H1 (cell line): Measurements from ENCODE around the gene ADK. TPM values are rescaled to one million over a fixed set of nuclear protein-coding genes. Genes with fewer than 3 reads are reported as not detected.

Experiments
- CTCF ChIA-PET: fragments of 300-600 bp; sonication (Branson Sonifier 250); formaldehyde crosslinking; loops from one replicate; lab custom pipeline; 2021; ENCODE audit not compliant: partially characterized antibody; lab: Charles Lee
- POLR2A ChIA-PET: fragments of 300-600 bp; sonication (Branson Sonifier 250); formaldehyde crosslinking; loops from one replicate; lab custom pipeline; 2021; ENCODE audit warnings: inconsistent platforms; ENCODE audit not compliant: partially characterized antibody; lab: Charles Lee
- DNase-seq, 2 experiments: peaks; one replicate each; pipeline versions ENCODE4 v3.0.0 to v3.0.0-alpha.2; 2010 to 2022; ENCODE audit warnings: low spot score in 2 of 2, low read depth in 1 of 2, mixed read lengths in 1 of 2
- FAIRE-seq: peaks from 2 replicates; lab custom pipeline; 2011; peaks lifted over from hg19 to GRCh38; lab: Jason Lieb, UNC
- H2AFZ ChIP-seq: 2 replicates; pipeline ENCODE4 v1.8.1; 2012; ENCODE audit warnings: low read length, inconsistent platforms
- H2AK5ac ChIP-seq: 2 replicates; pipeline ENCODE4 v1.6.1; 2013; ENCODE audit warnings: low read depth, low read length
- H2BK120ac ChIP-seq: replicated peaks from 2 replicates; pipeline ENCODE3; 2013; ENCODE audit warnings: low read depth, low read length, inconsistent platforms
- H2BK12ac ChIP-seq: 2 replicates; pipeline ENCODE4 v1.6.1; 2013; ENCODE audit warnings: low read depth, low read length
- H2BK15ac ChIP-seq: 2 replicates; pipeline ENCODE4 v1.6.1; 2013; ENCODE audit warnings: low read length
- H2BK20ac ChIP-seq: 2 replicates; pipeline ENCODE4 v1.6.1; 2013; ENCODE audit warnings: low read length
- H2BK5ac ChIP-seq: 2 replicates; pipeline ENCODE4 v1.6.1; 2013; ENCODE audit warnings: low read depth, low read length
- H3K14ac ChIP-seq: 2 replicates; pipeline ENCODE4 v1.6.1; 2013; ENCODE audit warnings: inconsistent platforms; ENCODE audit not compliant: insufficient read length
- H3K18ac ChIP-seq: 2 replicates; pipeline ENCODE4 v1.6.1; 2013; ENCODE audit warnings: low read length; ENCODE audit errors: extremely low read depth
- H3K23ac ChIP-seq: 2 replicates; pipeline ENCODE4 v1.6.1; 2013; ENCODE audit warnings: inconsistent platforms; ENCODE audit not compliant: insufficient read length
- H3K23me2 ChIP-seq: 2 replicates; pipeline ENCODE4 v1.6.1; 2013; ENCODE audit warnings: low read depth, low read length
- H3K27ac ChIP-seq: 2 replicates; pipeline ENCODE4 v1.6.1; 2011; ENCODE audit warnings: low read depth, low read length, inconsistent platforms
- H3K27me3 ChIP-seq, 4 experiments: replicated peaks in 1 of 4; 1 replicate in 1 of 4; 2 replicates in 3 of 4; pipeline versions ENCODE4 v1.6.1 to v1.8.1; 2011 to 2013; ENCODE audit warnings: low read length in 3 of 4, mild to moderate bottlenecking in 3 of 4, inconsistent platforms in 2 of 4, mixed read lengths in 2 of 4, moderate library complexity in 1 of 4; ENCODE audit not compliant: control insufficient read depth in 3 of 4, insufficient read depth in 3 of 4; ENCODE audit errors: extremely low read depth in 1 of 4
- H3K36me3 ChIP-seq, 4 experiments: 2 replicates each; pipeline versions ENCODE4 v1.6.1 to v1.8.1; 2011 to 2013; ENCODE audit warnings: mild to moderate bottlenecking in 4 of 4, low read length in 3 of 4, moderate library complexity in 2 of 4, control low read depth in 1 of 4, inconsistent platforms in 1 of 4; ENCODE audit not compliant: insufficient read depth in 4 of 4, control insufficient read depth in 2 of 4
- H3K4ac ChIP-seq: replicated peaks from 2 replicates; pipeline ENCODE3; 2013; ENCODE audit warnings: low read length, low read depth, mixed read lengths, inconsistent platforms; ENCODE audit not compliant: insufficient read length
- H3K4me1 ChIP-seq, 4 experiments: replicated peaks in 1 of 4; 1 replicate in 1 of 4; 2 replicates in 3 of 4; pipeline versions ENCODE4 v1.6.1 to v1.8.1; 2011 to 2013; ENCODE audit warnings: low read length in 3 of 4, inconsistent platforms in 2 of 4, mixed read lengths in 1 of 4; ENCODE audit not compliant: insufficient read depth in 4 of 4, control insufficient read depth in 3 of 4
- H3K4me2 ChIP-seq, 2 experiments: 2 replicates each; pipeline versions ENCODE4 v1.6.1 to v1.8.1; 2011 to 2013; ENCODE audit warnings: low read depth in 2 of 2, low read length in 2 of 2, control low read depth in 1 of 2, inconsistent platforms in 1 of 2, mild to moderate bottlenecking in 1 of 2; ENCODE audit not compliant: insufficient read depth in 1 of 2
- H3K4me3 ChIP-seq, 4 experiments: fragments of 200-600, 300-600 bp in 1 of 4; sonication (generic), shearing (Covaris generic), sonication (Bioruptor Twin) in 1 of 4; 2 replicates each; pipeline versions ENCODE4 v1.5.1 to v1.8.1; 2011 to 2016; ENCODE audit warnings: low read length in 4 of 4, low read depth in 3 of 4, control low read depth in 2 of 4, inconsistent platforms in 2 of 4, mild to moderate bottlenecking in 2 of 4, mixed read lengths in 1 of 4, moderate library complexity in 1 of 4; ENCODE audit not compliant: insufficient read depth in 2 of 4; ENCODE audit errors: extremely low read depth in 1 of 4
- H3K56ac ChIP-seq: replicated peaks from 2 replicates; pipeline ENCODE3; 2013; ENCODE audit warnings: low read depth, mild to moderate bottlenecking, mixed read lengths, low read length, inconsistent platforms; ENCODE audit not compliant: insufficient read length
- H3K79me1 ChIP-seq: 2 replicates; pipeline ENCODE4 v1.6.1; 2013; ENCODE audit warnings: low read depth, low read length, control low read depth
- H3K79me2 ChIP-seq, 2 experiments: 2 replicates each; pipeline versions ENCODE4 v1.6.1 to v1.8.1; 2012 to 2013; ENCODE audit warnings: low read length in 2 of 2, mild to moderate bottlenecking in 2 of 2, inconsistent platforms in 1 of 2; ENCODE audit not compliant: insufficient read depth in 2 of 2, control insufficient read depth in 1 of 2
- H3K9ac ChIP-seq, 4 experiments: replicated peaks in 1 of 4; 1 replicate in 1 of 4; 2 replicates in 3 of 4; pipeline versions ENCODE4 v1.6.1 to v1.8.1; 2011 to 2013; ENCODE audit warnings: low read depth in 3 of 4, low read length in 3 of 4, control low read depth in 2 of 4, mild to moderate bottlenecking in 2 of 4, moderate library complexity in 2 of 4, inconsistent platforms in 1 of 4; ENCODE audit errors: extremely low read depth in 1 of 4
- H3K9me3 ChIP-seq, 2 experiments: 2 replicates each; pipeline versions ENCODE4 v1.6.1 to v1.8.1; 2012 to 2013; ENCODE audit warnings: mild to moderate bottlenecking in 2 of 2, moderate library complexity in 2 of 2, control low read depth in 1 of 2, inconsistent platforms in 1 of 2, low read depth in 1 of 2, low read length in 1 of 2, mixed read lengths in 1 of 2; ENCODE audit not compliant: insufficient read depth in 2 of 2
- H4K20me1 ChIP-seq, 2 experiments: replicated peaks in 1 of 2; 2 replicates each; pipeline versions ENCODE3 to v1.8.1; 2011 to 2013; ENCODE audit warnings: inconsistent platforms in 2 of 2, low read length in 2 of 2, mild to moderate bottlenecking in 1 of 2; ENCODE audit not compliant: insufficient read depth in 2 of 2, control insufficient read depth in 1 of 2
- H4K5ac ChIP-seq: 2 replicates; pipeline ENCODE4 v1.6.1; 2013; ENCODE audit warnings: low read length, low read depth, mixed read lengths, inconsistent platforms; ENCODE audit not compliant: insufficient read length
- H4K8ac ChIP-seq: 2 replicates; pipeline ENCODE4 v1.8.0; 2013; ENCODE audit warnings: mild to moderate bottlenecking, moderate library complexity, low read length, inconsistent platforms; ENCODE audit not compliant: insufficient read depth; ENCODE audit errors: extremely low read depth
- H4K91ac ChIP-seq: replicated peaks from 2 replicates; pipeline ENCODE3; 2013; ENCODE audit warnings: low read length, mixed read lengths, inconsistent platforms; ENCODE audit not compliant: insufficient read length
- EZH2 ChIP-seq: fragments of 200-600 bp; sonication (generic); IDR thresholded peaks from 2 replicates; pipeline ENCODE4 v1.7.1; 2012; ENCODE audit warnings: low read depth, mild to moderate bottlenecking, moderate library complexity, low read length, inconsistent platforms; ENCODE audit not compliant: severe bottlenecking
- JUN ChIP-seq: IDR thresholded peaks from 2 replicates; pipeline ENCODE4 v1.6.1; 2011; ENCODE audit warnings: low read depth, mild to moderate bottlenecking, improper control_type of control experiment, low read length
- KDM5A ChIP-seq: fragments of 200-600 bp; IDR thresholded peaks from 2 replicates; pipeline ENCODE4 v1.7.1; 2012; ENCODE audit warnings: mild to moderate bottlenecking, low read length, inconsistent platforms, mixed read lengths
- MAFK ChIP-seq: IDR thresholded peaks from 2 replicates; pipeline ENCODE4 v1.6.1; 2012; ENCODE audit warnings: low read depth, mild to moderate bottlenecking, improper control_type of control experiment, low read length
- PHF8 ChIP-seq: fragments of 200-600 bp; sonication (generic); conservative IDR thresholded peaks from 2 replicates; pipeline ENCODE4 v1.7.1; 2012; ENCODE audit warnings: low read depth, mild to moderate bottlenecking, inconsistent platforms, low read length, moderate library complexity
- RBBP5 ChIP-seq: IDR thresholded peaks from 2 replicates; pipeline ENCODE4 v1.7.1; 2012; ENCODE audit warnings: low read depth, mild to moderate bottlenecking, inconsistent platforms, low read length, moderate library complexity, borderline replicate concordance
- SP1 ChIP-seq: IDR thresholded peaks from 2 replicates; pipeline ENCODE4 v1.6.1; 2011; ENCODE audit warnings: low read depth, low read length
- SP4 ChIP-seq: IDR thresholded peaks from 2 replicates; pipeline ENCODE4 v1.6.1; 2012; ENCODE audit warnings: low read length, inconsistent platforms
- WGBS, 2 experiments: shearing (Covaris generic) in 1 of 2; methylation state at CpG; one replicate each; pipeline versions ENCODE4 v1.1.6 to v1.1.7; 2013 to 2015; ENCODE audit warnings: low lambda C conversion rate in 2 of 2, mixed read lengths in 2 of 2, inconsistent platforms in 1 of 2, low coverage in 1 of 2, missing lambda C conversion rate in 1 of 2; ENCODE audit not compliant: insufficient replicate concordance in 2 of 2, insufficient coverage in 1 of 2, insufficient read length in 1 of 2; ENCODE audit errors: extremely low coverage in 1 of 2, missing lambda C conversion rate in 1 of 2; 5-methylcytosine and 5-hydroxymethylcytosine counted together
- polyA plus RNA-seq, 7 experiments: library from polyadenylated mRNA; depleted of rRNA in 3 of 7; stranded (reverse) in 5 of 7; unstranded in 2 of 7; fragments of >200 nt in 5 of 7; fragments of 200-250 nt in 2 of 7; gene quantifications; 1 replicate in 5 of 7; 2 replicates in 1 of 7; 4 replicates in 1 of 7; pipeline versions ENCODE4 v1.2.1 to v1.2.3, GENCODE V29; 2011 to 2013; ENCODE audit warnings: missing spikeins in 2 of 7, mixed read lengths in 2 of 7
- total RNA-seq: library from RNA; stranded (reverse); fragmentation: NEBNext Ultra II Directional; extraction: Animal tissue kit (Norgen Biotek cat#: 25700); gene quantifications from 2 replicates; pipeline ENCODE4 v1.2.1, GENCODE V29; 2021

Gene ADK
- total and polyA plus RNA-seq, 2 of the 8 experiments (the other 6 are each of a cell fraction or from before 2014, with no cell fraction given) = 12.3 to 42.4 TPM

GRCh38 chr10:74514322-74514721 lies 363.3 kb downstream of the ADK start:
- H3K4me2 ChIP-seq = no peak overlapping the region
- no peak overlapping the region for H3K4me3 ChIP-seq
- H2BK12ac ChIP-seq = no peak overlapping the region
- H2BK20ac ChIP-seq = no peak overlapping the region
- no peak overlapping the region for H2BK15ac ChIP-seq
- H3K23me2 ChIP-seq = no peaks in the 10 kb centered on the region
- H3K79me1 ChIP-seq = no peaks in the 10 kb centered on the region; the same call in 1 of the 2 replicates
- no peak overlapping the region for H3K56ac ChIP-seq
- no peak overlapping the region for H3K9ac ChIP-seq
- TF ChIP-seq RBBP5 = no peak
- TF ChIP-seq KDM5A = no peak
- TF ChIP-seq JUN = no peak
- no peak for TF ChIP-seq PHF8
- TF ChIP-seq EZH2 = no peak
- no peak for TF ChIP-seq SP1
- TF ChIP-seq MAFK = no peak
- no peak for TF ChIP-seq SP4
- TF ChIP-seq, all 59 proteins: peak for 0
- ChIA-PET CTCF (interaction anchor here (0.7 kb wide), 1 partner anchor 244 kb away, joined by 3 read pairs; no protein-coding TSS in a partner anchor), POLR2A (no interaction called here)
- Histone ChIP-seq H3K4ac (no peak overlapping the region), H3K9me3 (peaks cover 0 to 11% of the 10 kb centered on the region in 2 experiments; a peak in 2 of 4 replicates), H4K8ac (no peak overlapping the region), H3K14ac (no peak overlapping the region), H2BK5ac (no peak overlapping the region), H3K27ac (no peak overlapping the region), H3K18ac (no peak overlapping the region), H3K23ac (no peak overlapping the region), H2BK120ac (no peak overlapping the region), H2AFZ (no peak overlapping the region), H3K4me1 (no peaks in the 10 kb centered on the region), H3K36me3 (no peaks in the 10 kb centered on the region), H2AK5ac (no peak overlapping the region), H4K91ac (no peak overlapping the region), H3K27me3 (no peaks in the 10 kb centered on the region), H4K5ac (no peak overlapping the region), H3K79me2 (no peaks in the 10 kb centered on the region), H4K20me1 (no peaks in the 10 kb centered on the region)
- DNase-seq (no peak), FAIRE-seq (no peak)
- 100% methylated on average over 1 of the region's 1 CpG; no CpG with 5 or more reads in 1 of the 2 experiments for WGBS, 2 experiments
